Panc1 (cell line): Measurements from ENCODE around the gene ALG14.

Experiments
- POLR2AphosphoS5 ChIP-seq: IDR thresholded peaks from 2 replicates; pipeline ENCODE4 v1.6.1; 2012; ENCODE audit warnings: mild to moderate bottlenecking, low read depth, low read length, moderate library complexity
- SIN3A ChIP-seq: IDR thresholded peaks from 2 replicates; pipeline ENCODE4 v1.6.1; 2012; ENCODE audit warnings: low read depth, mild to moderate bottlenecking, low read length, moderate library complexity, borderline replicate concordance; ENCODE audit not compliant: insufficient read depth
- TCF7L2 ChIP-seq: IDR thresholded peaks from 2 replicates; pipeline ENCODE4 v1.6.1; 2011; ENCODE audit warnings: mild to moderate bottlenecking, low read depth, low read length, inconsistent platforms
- TF ChIP-seq, protein P1 (sequence below): fragments of 450-650 bp; IDR thresholded peaks from 2 replicates; pipeline ENCODE4 v1.5.1; 2017; ENCODE audit warnings: mild to moderate bottlenecking
- TF ChIP-seq, protein P2 (sequence below), 2 experiments: IDR thresholded peaks; 2 replicates each; pipeline ENCODE4 v1.6.1; 2011 to 2012; ENCODE audit warnings: low read depth in 2 of 2, control low read depth in 1 of 2, low read length in 1 of 2, mild to moderate bottlenecking in 1 of 2, moderate library complexity in 1 of 2; ENCODE audit not compliant: insufficient read depth in 1 of 2

DNA sequence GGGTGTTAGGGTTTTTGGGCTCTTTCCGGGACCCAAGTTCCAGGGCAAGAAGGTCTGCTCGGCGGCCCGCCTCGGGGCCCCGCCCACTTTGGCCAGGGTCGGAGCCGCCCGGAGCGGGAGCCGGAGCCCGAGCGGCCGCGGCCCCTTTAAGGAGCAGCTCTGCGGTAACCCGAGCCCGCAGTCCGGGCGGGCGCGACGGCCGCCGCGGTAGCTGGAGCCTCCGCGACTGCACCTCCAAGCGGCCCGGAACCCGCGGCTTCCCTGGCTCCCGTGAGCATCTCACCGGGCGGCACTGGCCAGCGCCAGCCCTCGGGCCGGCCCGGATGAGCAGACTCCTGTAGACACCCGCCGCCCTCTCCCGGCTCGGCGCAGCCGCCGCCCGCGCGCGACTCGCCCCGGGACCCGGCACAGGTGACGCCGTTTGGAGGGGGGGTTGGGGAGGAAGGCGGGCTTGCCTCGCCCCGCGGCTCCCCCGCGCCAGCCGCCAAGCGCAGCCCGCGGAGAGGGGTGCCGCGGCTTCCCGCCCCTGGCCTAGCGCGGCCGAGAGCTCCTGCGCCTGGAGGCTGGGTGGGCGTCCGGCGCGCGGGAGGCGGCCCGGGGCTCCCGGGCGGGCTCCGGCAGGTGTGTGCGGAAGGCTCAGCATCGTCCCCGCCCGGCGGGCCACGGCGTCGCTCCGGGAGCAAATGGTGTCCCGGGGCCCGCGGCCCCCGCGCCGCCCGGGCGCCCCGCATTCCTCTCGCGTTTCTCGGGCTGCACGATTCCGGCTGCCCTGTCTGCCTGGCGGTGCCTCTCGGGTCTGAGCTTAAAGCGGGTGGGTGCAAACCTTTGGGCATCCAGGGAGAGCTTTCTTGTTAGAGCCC is 44.7 kb upstream of the ALG14 start, which contains the start of gene TLCD4:
- TF ChIP-seq, protein P1, sequence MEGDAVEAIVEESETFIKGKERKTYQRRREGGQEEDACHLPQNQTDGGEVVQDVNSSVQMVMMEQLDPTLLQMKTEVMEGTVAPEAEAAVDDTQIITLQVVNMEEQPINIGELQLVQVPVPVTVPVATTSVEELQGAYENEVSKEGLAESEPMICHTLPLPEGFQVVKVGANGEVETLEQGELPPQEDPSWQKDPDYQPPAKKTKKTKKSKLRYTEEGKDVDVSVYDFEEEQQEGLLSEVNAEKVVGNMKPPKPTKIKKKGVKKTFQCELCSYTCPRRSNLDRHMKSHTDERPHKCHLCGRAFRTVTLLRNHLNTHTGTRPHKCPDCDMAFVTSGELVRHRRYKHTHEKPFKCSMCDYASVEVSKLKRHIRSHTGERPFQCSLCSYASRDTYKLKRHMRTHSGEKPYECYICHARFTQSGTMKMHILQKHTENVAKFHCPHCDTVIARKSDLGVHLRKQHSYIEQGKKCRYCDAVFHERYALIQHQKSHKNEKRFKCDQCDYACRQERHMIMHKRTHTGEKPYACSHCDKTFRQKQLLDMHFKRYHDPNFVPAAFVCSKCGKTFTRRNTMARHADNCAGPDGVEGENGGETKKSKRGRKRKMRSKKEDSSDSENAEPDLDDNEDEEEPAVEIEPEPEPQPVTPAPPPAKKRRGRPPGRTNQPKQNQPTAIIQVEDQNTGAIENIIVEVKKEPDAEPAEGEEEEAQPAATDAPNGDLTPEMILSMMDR = no peak
- TF ChIP-seq, protein P2, sequence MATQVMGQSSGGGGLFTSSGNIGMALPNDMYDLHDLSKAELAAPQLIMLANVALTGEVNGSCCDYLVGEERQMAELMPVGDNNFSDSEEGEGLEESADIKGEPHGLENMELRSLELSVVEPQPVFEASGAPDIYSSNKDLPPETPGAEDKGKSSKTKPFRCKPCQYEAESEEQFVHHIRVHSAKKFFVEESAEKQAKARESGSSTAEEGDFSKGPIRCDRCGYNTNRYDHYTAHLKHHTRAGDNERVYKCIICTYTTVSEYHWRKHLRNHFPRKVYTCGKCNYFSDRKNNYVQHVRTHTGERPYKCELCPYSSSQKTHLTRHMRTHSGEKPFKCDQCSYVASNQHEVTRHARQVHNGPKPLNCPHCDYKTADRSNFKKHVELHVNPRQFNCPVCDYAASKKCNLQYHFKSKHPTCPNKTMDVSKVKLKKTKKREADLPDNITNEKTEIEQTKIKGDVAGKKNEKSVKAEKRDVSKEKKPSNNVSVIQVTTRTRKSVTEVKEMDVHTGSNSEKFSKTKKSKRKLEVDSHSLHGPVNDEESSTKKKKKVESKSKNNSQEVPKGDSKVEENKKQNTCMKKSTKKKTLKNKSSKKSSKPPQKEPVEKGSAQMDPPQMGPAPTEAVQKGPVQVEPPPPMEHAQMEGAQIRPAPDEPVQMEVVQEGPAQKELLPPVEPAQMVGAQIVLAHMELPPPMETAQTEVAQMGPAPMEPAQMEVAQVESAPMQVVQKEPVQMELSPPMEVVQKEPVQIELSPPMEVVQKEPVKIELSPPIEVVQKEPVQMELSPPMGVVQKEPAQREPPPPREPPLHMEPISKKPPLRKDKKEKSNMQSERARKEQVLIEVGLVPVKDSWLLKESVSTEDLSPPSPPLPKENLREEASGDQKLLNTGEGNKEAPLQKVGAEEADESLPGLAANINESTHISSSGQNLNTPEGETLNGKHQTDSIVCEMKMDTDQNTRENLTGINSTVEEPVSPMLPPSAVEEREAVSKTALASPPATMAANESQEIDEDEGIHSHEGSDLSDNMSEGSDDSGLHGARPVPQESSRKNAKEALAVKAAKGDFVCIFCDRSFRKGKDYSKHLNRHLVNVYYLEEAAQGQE (IDR thresholded peaks at IDR 0.05; ENCODE audit: insufficient read depth in 1 of 2, low read depth in 2 of 2, low read length in 1 of 2) = no peak
- TF ChIP-seq TCF7L2 (peak; percentile 31; the same call in 1 of the 2 replicates), POLR2AphosphoS5 (no peak), SIN3A (no peak)
